ENCODE results near the gene TMEM11. TPM values are rescaled to one million over a fixed set of nuclear protein-coding genes. Genes with fewer than 3 reads are reported as not detected.
A peak's percentile ranks its signal among the peaks of the same experiment; 100 is the strongest.

TMEM11 gene
- polyA plus RNA-seq, 1 donor (not counting 4 experiments of a cell fraction or from before 2014, with no cell fraction given), result 40.1 TPM

- no peaks in the 10 kb centered on the region for H3K27me3 ChIP-seq (ENCODE audit: control insufficient read depth, extremely low read depth, insufficient read depth, low read length)
- H3K9ac ChIP-seq (ENCODE audit: control insufficient read depth, extremely low read depth, insufficient read depth, low read length), result no peak overlapping the region
- DNase-seq (ENCODE audit: low read depth, low spot score), result no peak
- no peak overlapping the region for H3K4me2 ChIP-seq (ENCODE audit: control insufficient read depth, extremely low read depth, insufficient read depth, low read depth, low read length)
- peaks cover 54% of the 10 kb centered on the region for H3K79me2 ChIP-seq (ENCODE audit: control insufficient read depth, insufficient read depth, low read length)
- no peak for TF ChIP-seq EZH2 (IDR thresholded peaks at IDR 0.05; ENCODE audit: low read length)
- TF ChIP-seq CTCF (optimal IDR thresholded peaks at IDR 0.05 in 1 of 3, IDR thresholded peaks at IDR 0.05 in 1 of 3, conservative IDR thresholded peaks at IDR 0.05 in 1 of 3; ENCODE audit: extremely low read depth in 1 of 3, insufficient read depth in 2 of 3, low read length in 3 of 3), result no peak
- peaks cover 23% of the 10 kb centered on the region for H3K4me1 ChIP-seq (ENCODE audit: control insufficient read depth, extremely low read depth, insufficient read depth, low read length)
- no peak overlapping the region for H2AFZ ChIP-seq (ENCODE audit: control insufficient read depth, low read length)
- dilution Hi-C loops (cut with MboI; ENCODE audit: extremely low pct_ligation_motif_present, low sequenced_read_pairs), result no loop called here
- no peaks in the 10 kb centered on the region for H3K9me1 ChIP-seq (ENCODE audit: control insufficient read depth, extremely low read depth, insufficient read depth, low read length)
- H3K4me3 ChIP-seq (ENCODE audit: control insufficient read depth in 2 of 3, extremely low read depth in 1 of 3, insufficient read depth in 2 of 3, low read depth in 1 of 3, low read length in 3 of 3), result no peak overlapping the region
- peaks cover 9% of the 10 kb centered on the region for H4K20me1 ChIP-seq (ENCODE audit: control insufficient read depth, extremely low read depth, insufficient read depth, low read length)
- H3K27ac ChIP-seq (ENCODE audit: control insufficient read depth, insufficient read depth, low read length), result no peak overlapping the region
- no peaks in the 10 kb centered on the region for H3K9me3 ChIP-seq (ENCODE audit: control insufficient read depth, low read depth, low read length)
- H3K36me3 ChIP-seq (ENCODE audit: control insufficient read depth in 2 of 2, extremely low read depth in 1 of 2, insufficient read depth in 2 of 2, low read length in 2 of 2), result peaks cover 2 to 6% of the 10 kb centered on the region in 2 experiments
- no peak for FAIRE-seq
Observed at GRCh38 chr17:21217346-21217745, 3.4 kb upstream of the TMEM11 start.

- Histone ChIP-seq H3K9me1 (ENCODE audit: control insufficient read depth, extremely low read depth, insufficient read depth, low read length) (no peaks in the 10 kb centered on the region), H3K4me3 (ENCODE audit: control insufficient read depth in 2 of 3, extremely low read depth in 1 of 3, insufficient read depth in 2 of 3, low read depth in 1 of 3, low read length in 3 of 3) (peak overlapping the region in 1 of 3 experiments; percentile 93), H3K79me2 (ENCODE audit: control insufficient read depth, insufficient read depth, low read length) (peaks cover 68% of the 10 kb centered on the region), H3K36me3 (ENCODE audit: control insufficient read depth in 2 of 2, extremely low read depth in 1 of 2, insufficient read depth in 2 of 2, low read length in 2 of 2) (peaks cover 0 to 8% of the 10 kb centered on the region in 2 experiments), H3K9ac (ENCODE audit: control insufficient read depth, extremely low read depth, insufficient read depth, low read length) (peak overlapping the region; percentile 10), H3K4me2 (ENCODE audit: control insufficient read depth, extremely low read depth, insufficient read depth, low read depth, low read length) (peak overlapping the region; percentile 95), H4K20me1 (ENCODE audit: control insufficient read depth, extremely low read depth, insufficient read depth, low read length) (peaks cover 20% of the 10 kb centered on the region), H3K27ac (ENCODE audit: control insufficient read depth, insufficient read depth, low read length) (peak overlapping the region; percentile 85), H3K4me1 (ENCODE audit: control insufficient read depth, extremely low read depth, insufficient read depth, low read length) (peaks cover 37% of the 10 kb centered on the region), H3K9me3 (ENCODE audit: control insufficient read depth, low read depth, low read length) (no peaks in the 10 kb centered on the region), H2AFZ (ENCODE audit: control insufficient read depth, low read length) (no peak overlapping the region), H3K27me3 (ENCODE audit: control insufficient read depth, extremely low read depth, insufficient read depth, low read length) (no peaks in the 10 kb centered on the region)
- no peak for DNase-seq (ENCODE audit: low read depth, low spot score)
- TF ChIP-seq EZH2 (IDR thresholded peaks at IDR 0.05; ENCODE audit: low read length) (no peak), CTCF (optimal IDR thresholded peaks at IDR 0.05 in 1 of 3, IDR thresholded peaks at IDR 0.05 in 1 of 3, conservative IDR thresholded peaks at IDR 0.05 in 1 of 3; ENCODE audit: extremely low read depth in 1 of 3, insufficient read depth in 2 of 3, low read length in 3 of 3) (no peak)
- dilution Hi-C loops (cut with MboI; ENCODE audit: extremely low pct_ligation_motif_present, low sequenced_read_pairs), result no loop called here
- no peak for FAIRE-seq
Observed at GRCh38 chr17:21215935-21216334, 2.0 kb upstream of the TMEM11 start.

All from keratinocyte (primary cell).